ENCODE results near the gene GALNT14. TPM values are rescaled to one million over a fixed set of nuclear protein-coding genes. Genes with fewer than 3 reads are reported as not detected.

Gene GALNT14
- total RNA-seq, 1 experiment from 2014 or later: 2.7 TPM

DNA sequence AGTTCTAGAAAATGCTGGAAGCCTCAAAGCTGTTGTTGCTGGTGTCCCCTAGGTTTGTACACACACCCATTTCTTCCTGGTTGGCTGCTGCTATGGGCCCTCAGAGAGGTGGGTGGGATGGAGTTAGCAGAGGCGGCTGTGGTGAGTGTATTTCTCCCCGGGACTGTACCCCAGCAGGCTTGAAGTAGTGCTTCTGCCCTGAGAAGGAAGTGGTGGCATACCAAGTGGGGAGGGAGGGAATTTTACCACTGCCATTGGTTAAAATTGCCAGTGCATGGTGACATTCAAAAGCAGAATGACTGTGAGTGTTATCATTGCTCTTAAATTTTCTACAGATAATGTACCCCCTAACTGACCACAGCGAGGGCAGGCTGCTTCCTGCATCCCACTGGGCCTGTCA is 205.4 kb downstream of the GALNT14 start:
- Histone ChIP-seq H3K79me2 (ENCODE audit: insufficient read depth, low read length) (no peaks in the 10 kb centered on the region), H3K27me3 (ENCODE audit: insufficient read depth, low read length) (no peaks in the 10 kb centered on the region), H3K23me2 (ENCODE audit: insufficient read length, low read depth, low read length, poor library complexity, severe bottlenecking) (no peaks in the 10 kb centered on the region), H3T11ph (ENCODE audit: low read length) (no peak overlapping the region), H4K8ac (replicated peaks; ENCODE audit: insufficient read length, low read depth, low read length) (no peak overlapping the region), H4K20me1 (ENCODE audit: control insufficient read depth, insufficient read depth, insufficient read length) (no peaks in the 10 kb centered on the region), H2BK120ac (ENCODE audit: low read depth, low read length, poor library complexity, severe bottlenecking) (no peak overlapping the region), H2BK15ac (ENCODE audit: low read depth, low read length) (no peak overlapping the region), H2AK5ac (ENCODE audit: insufficient read length, low read length) (no peak overlapping the region), H3K4ac (ENCODE audit: low read depth, low read length) (no peak overlapping the region), H3K14ac (ENCODE audit: insufficient read depth, low read length) (no peak overlapping the region), H3K27ac (ENCODE audit: insufficient read length, low read depth, low read length) (no peak overlapping the region), H3K18ac (ENCODE audit: insufficient read length, low read depth, low read length) (no peak overlapping the region), H3K23ac (ENCODE audit: insufficient read length, low read depth, low read length) (no peak overlapping the region), H2AFZ (ENCODE audit: low read length) (no peak overlapping the region), H4K5ac (ENCODE audit: insufficient read length, low read depth, low read length) (no peak overlapping the region), H3K9me3 (ENCODE audit: control insufficient read depth, low read depth, low read length) (no peaks in the 10 kb centered on the region), H3K9ac (ENCODE audit: extremely low read depth, insufficient read length, low read length) (no peak overlapping the region), H3K56ac (ENCODE audit: insufficient read length, low read depth, low read length) (no peak overlapping the region), H2BK12ac (ENCODE audit: insufficient read length, low read depth, low read length) (no peak overlapping the region), H3K4me2 (ENCODE audit: insufficient read depth, insufficient read length, low read length) (no peak overlapping the region), H2BK20ac (ENCODE audit: low read depth, low read length, poor library complexity, severe bottlenecking) (no peak overlapping the region), H3K4me1 (ENCODE audit: insufficient read depth, low read length) (peaks cover 5% of the 10 kb centered on the region; the same call in 1 of the 2 replicates), H2BK5ac (ENCODE audit: insufficient read length, low read length) (no peak overlapping the region), H4K91ac (ENCODE audit: insufficient read length, low read depth, low read length) (no peak overlapping the region), H3K79me1 (ENCODE audit: insufficient read depth, low read depth, low read length, poor library complexity, severe bottlenecking) (no peaks in the 10 kb centered on the region)
- peaks cover 2% of the 10 kb centered on the region; the same call in 1 of the 2 replicates for H3K27me3 Mint-ChIP-seq (ENCODE audit: low read depth)
- no peak for DNase-seq
- no peaks in the 10 kb centered on the region for H3K36me3 Mint-ChIP-seq (ENCODE audit: insufficient read depth in 1 of 3, low read depth in 3 of 3)
- peaks cover 15 to 16% of the 10 kb centered on the region in 2 experiments for H3K4me1 Mint-ChIP-seq
- TF ChIP-seq, protein P1, sequence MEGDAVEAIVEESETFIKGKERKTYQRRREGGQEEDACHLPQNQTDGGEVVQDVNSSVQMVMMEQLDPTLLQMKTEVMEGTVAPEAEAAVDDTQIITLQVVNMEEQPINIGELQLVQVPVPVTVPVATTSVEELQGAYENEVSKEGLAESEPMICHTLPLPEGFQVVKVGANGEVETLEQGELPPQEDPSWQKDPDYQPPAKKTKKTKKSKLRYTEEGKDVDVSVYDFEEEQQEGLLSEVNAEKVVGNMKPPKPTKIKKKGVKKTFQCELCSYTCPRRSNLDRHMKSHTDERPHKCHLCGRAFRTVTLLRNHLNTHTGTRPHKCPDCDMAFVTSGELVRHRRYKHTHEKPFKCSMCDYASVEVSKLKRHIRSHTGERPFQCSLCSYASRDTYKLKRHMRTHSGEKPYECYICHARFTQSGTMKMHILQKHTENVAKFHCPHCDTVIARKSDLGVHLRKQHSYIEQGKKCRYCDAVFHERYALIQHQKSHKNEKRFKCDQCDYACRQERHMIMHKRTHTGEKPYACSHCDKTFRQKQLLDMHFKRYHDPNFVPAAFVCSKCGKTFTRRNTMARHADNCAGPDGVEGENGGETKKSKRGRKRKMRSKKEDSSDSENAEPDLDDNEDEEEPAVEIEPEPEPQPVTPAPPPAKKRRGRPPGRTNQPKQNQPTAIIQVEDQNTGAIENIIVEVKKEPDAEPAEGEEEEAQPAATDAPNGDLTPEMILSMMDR (conservative IDR thresholded peaks at IDR 0.05): no peak
- WGBS (ENCODE audit: extremely low coverage, insufficient read length, low lambda C conversion rate): no CpG with 5 or more reads among the region's 3 CpGs
- H3K4me3 Mint-ChIP-seq: no peak overlapping the region
- H3K27ac Mint-ChIP-seq: no peak overlapping the region
- no peaks in the 10 kb centered on the region for H3K9me3 Mint-ChIP-seq

Data from H9 (cell line).